WTC11 (cell line): Measurements from ENCODE around the gene SFT2D3. TPM values are rescaled to one million over a fixed set of nuclear protein-coding genes. Genes with fewer than 3 reads are reported as not detected.

Source experiments
- ATAC-seq: fragments of 200-7000 bp; cut with Tn5 transposase; 2 replicates; pipeline ENCODE4 v1.10.0; 2021; ENCODE audit warnings: mild to moderate bottlenecking, moderate library complexity
- CTCF ChIA-PET: fragments of 300-600 bp; sonication (Branson Sonifier 250); formaldehyde crosslinking; loops from one replicate; lab custom pipeline; 2021; ENCODE audit warnings: antibody characterized with exemption; lab: Charles Lee
- POLR2A ChIA-PET: fragments of 350-600 bp; sonication (Branson Sonifier 250); formaldehyde crosslinking; loops from one replicate; lab custom pipeline; 2021; ENCODE audit warnings: antibody characterized with exemption; lab: Charles Lee
- DNase-seq: peaks from one replicate; pipeline ENCODE4 v3.0.0; 2021; ENCODE audit warnings: low spot score
- H3K27ac Mint-ChIP-seq: 2 replicates; pipeline ENCODE4 v1.8.0; 2021; ENCODE audit warnings: mixed read lengths
- H3K27me3 Mint-ChIP-seq: 2 replicates; pipeline ENCODE4 v1.8.0; 2021; ENCODE audit warnings: low read depth, mild to moderate bottlenecking, moderate library complexity, mixed read lengths
- H3K36me3 Mint-ChIP-seq: 2 replicates; pipeline ENCODE4 v1.8.0; 2021; ENCODE audit warnings: mixed read lengths
- H3K4me1 Mint-ChIP-seq: 2 replicates; pipeline ENCODE4 v1.8.0; 2022; ENCODE audit warnings: mixed read lengths
- H3K4me3 Mint-ChIP-seq: 2 replicates; pipeline ENCODE4 v1.8.0; 2021; ENCODE audit warnings: mild to moderate bottlenecking, moderate library complexity, mixed read lengths
- H3K9me3 Mint-ChIP-seq: 2 replicates; pipeline ENCODE4 v1.8.0; 2021; ENCODE audit warnings: mixed read lengths
- ATF1 ChIP-seq: sonication (generic); formaldehyde crosslinking; IDR thresholded peaks from 2 replicates; pipeline ENCODE4 v1.8.1; 2023; ENCODE audit warnings: mild to moderate bottlenecking, moderate library complexity, missing genetic modification reagents
- ATF3 ChIP-seq: sonication (generic); formaldehyde crosslinking; conservative IDR thresholded peaks from 2 replicates; pipeline ENCODE4 v1.8.1; 2022; ENCODE audit warnings: mild to moderate bottlenecking, missing genetic modification reagents
- CDX4 ChIP-seq: fragments of 250-450 bp; sonication (Bioruptor Pico); IDR thresholded peaks from 2 replicates; pipeline ENCODE4 v1.9.0; 2021; ENCODE audit warnings: moderate library complexity, mild to moderate bottlenecking, inconsistent platforms, borderline replicate concordance
- ESRRA ChIP-seq: sonication (generic); formaldehyde crosslinking; IDR thresholded peaks from 2 replicates; pipeline ENCODE4 v1.8.1; 2022; ENCODE audit warnings: mild to moderate bottlenecking, missing genetic modification reagents, borderline replicate concordance
- FOXK1 ChIP-seq: sonication (generic); formaldehyde crosslinking; IDR thresholded peaks from 2 replicates; pipeline ENCODE4 v1.8.0; 2022; ENCODE audit warnings: mild to moderate bottlenecking, moderate library complexity, missing genetic modification reagents
- FOXP4 ChIP-seq: sonication (generic); formaldehyde crosslinking; IDR thresholded peaks from 2 replicates; pipeline ENCODE4 v1.8.0; 2022; ENCODE audit warnings: mild to moderate bottlenecking, missing genetic modification reagents
- IRF2 ChIP-seq: sonication (generic); formaldehyde crosslinking; IDR thresholded peaks from 2 replicates; pipeline ENCODE4 v1.8.0; 2022; ENCODE audit warnings: low read depth, missing genetic modification reagents, borderline replicate concordance
- JUN ChIP-seq: sonication (generic); formaldehyde crosslinking; IDR thresholded peaks from 2 replicates; pipeline ENCODE4 v1.8.0; 2023; ENCODE audit warnings: mild to moderate bottlenecking, missing genetic modification reagents
- KAT7 ChIP-seq: sonication (generic); formaldehyde crosslinking; IDR thresholded peaks from 2 replicates; pipeline ENCODE4 v1.8.1; 2023; ENCODE audit warnings: missing genetic modification reagents, mild to moderate bottlenecking, borderline replicate concordance
- NFATC4 ChIP-seq: fragments of 250-450 bp; sonication (Bioruptor Pico); IDR thresholded peaks from 2 replicates; pipeline ENCODE4 v1.9.0; 2021; ENCODE audit warnings: mild to moderate bottlenecking
- NFE2L1 ChIP-seq: sonication (generic); formaldehyde crosslinking; IDR thresholded peaks from 2 replicates; pipeline ENCODE4 v1.8.1; 2023; ENCODE audit warnings: missing genetic modification reagents
- NFYB ChIP-seq: sonication (generic); formaldehyde crosslinking; conservative IDR thresholded peaks from 2 replicates; pipeline ENCODE4 v1.8.0; 2022; ENCODE audit warnings: low read depth, missing genetic modification reagents
- PRDM15 ChIP-seq: sonication (generic); formaldehyde crosslinking; IDR thresholded peaks from 2 replicates; pipeline ENCODE4 v1.8.0; 2022; ENCODE audit warnings: missing genetic modification reagents
- PRRX2 ChIP-seq: fragments of 250-450 bp; sonication (Bioruptor Pico); IDR thresholded peaks from 2 replicates; pipeline ENCODE4 v1.8.0; 2021; ENCODE audit warnings: mild to moderate bottlenecking
- SP1 ChIP-seq: sonication (generic); formaldehyde crosslinking; conservative IDR thresholded peaks from 2 replicates; pipeline ENCODE4 v1.8.1; 2022; ENCODE audit warnings: missing genetic modification reagents
- STAT6 ChIP-seq: sonication (generic); formaldehyde crosslinking; conservative IDR thresholded peaks from 2 replicates; pipeline ENCODE4 v1.8.1; 2023; ENCODE audit warnings: mild to moderate bottlenecking, low read depth, missing genetic modification reagents, moderate library complexity
- TP53 ChIP-seq: sonication (generic); formaldehyde crosslinking; IDR thresholded peaks from 2 replicates; pipeline ENCODE4 v1.8.1; 2023; ENCODE audit warnings: mild to moderate bottlenecking, missing genetic modification reagents
- ZBTB43 ChIP-seq: sonication (generic); formaldehyde crosslinking; IDR thresholded peaks from 2 replicates; pipeline ENCODE4 v1.8.1; 2023; ENCODE audit warnings: mild to moderate bottlenecking, missing genetic modification reagents
- ZNF219 ChIP-seq: sonication (generic); formaldehyde crosslinking; IDR thresholded peaks from 2 replicates; pipeline ENCODE4 v1.8.0; 2023; ENCODE audit warnings: missing genetic modification reagents, mild to moderate bottlenecking, borderline replicate concordance
- ZNF423 ChIP-seq: fragments of 250-450 bp; sonication (Bioruptor Pico); IDR thresholded peaks from 2 replicates; pipeline ENCODE4 v2.1.2; 2022; ENCODE audit warnings: mild to moderate bottlenecking, moderate library complexity
- ZNF671 ChIP-seq: fragments of 250-450 bp; sonication (Bioruptor Pico); IDR thresholded peaks from 2 replicates; pipeline ENCODE4 v1.8.0; 2021; ENCODE audit warnings: mild to moderate bottlenecking
- total RNA-seq: library from RNA; stranded (reverse); gene quantifications from 3 replicates; pipeline ENCODE4 v1.2.3, GENCODE V29; 2021
- TF ChIP-seq, protein P1 (sequence below): fragments of 250-450 bp; sonication (Bioruptor Pico); IDR thresholded peaks from 2 replicates; pipeline ENCODE4 v1.9.0; 2021; ENCODE audit warnings: mild to moderate bottlenecking
- TF ChIP-seq, protein P2 (sequence below): sonication (generic); formaldehyde crosslinking; IDR thresholded peaks from 2 replicates; pipeline ENCODE4 v1.8.1; 2022; ENCODE audit warnings: low read depth, missing genetic modification reagents, borderline replicate concordance

The SFT2D3 gene
- total RNA-seq, 1 experiment from 2014 or later: 10.5 TPM

GRCh38 chr2:127709336-127709735 lies 8.0 kb downstream of the SFT2D3 start (continued):
- no peak for TF ChIP-seq STAT6 (CRISPR knock-in tag)
- no peak for TF ChIP-seq ESRRA (CRISPR knock-in tag)
- no peak for TF ChIP-seq NFATC4 (CRISPR knock-in tag)

- ATAC-seq: no peak
- Mint-ChIP-seq H3K27ac (no peak overlapping the region), H3K4me3 (no peak overlapping the region), H3K36me3 (peaks cover 37% of the 10 kb centered on the region), H3K4me1 (peaks cover 4% of the 10 kb centered on the region), H3K9me3 (no peaks in the 10 kb centered on the region), H3K27me3 (no peaks in the 10 kb centered on the region)
- POLR2A ChIA-PET: no interaction called here
- CTCF ChIA-PET: no interaction called here
- no peak for DNase-seq
- TF ChIP-seq FOXP4 (no peak), IRF2 (no peak), ZBTB43 (no peak), PRRX2 (CRISPR knock-in tag) (no peak), NFE2L1 (CRISPR knock-in tag) (no peak), ZNF423 (CRISPR knock-in tag) (no peak), ATF1 (no peak), TP53 (no peak), PRDM15 (CRISPR knock-in tag) (no peak)
- TF ChIP-seq, protein P1, sequence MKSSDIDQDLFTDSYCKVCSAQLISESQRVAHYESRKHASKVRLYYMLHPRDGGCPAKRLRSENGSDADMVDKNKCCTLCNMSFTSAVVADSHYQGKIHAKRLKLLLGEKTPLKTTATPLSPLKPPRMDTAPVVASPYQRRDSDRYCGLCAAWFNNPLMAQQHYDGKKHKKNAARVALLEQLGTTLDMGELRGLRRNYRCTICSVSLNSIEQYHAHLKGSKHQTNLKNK (CRISPR knock-in tag): no peak
These were observed 11.7 kb downstream of the SFT2D3 start for GRCh38 chr2:127712999-127713398.

GRCh38 chr2:127713562-127713961 lies 12.3 kb downstream of the SFT2D3 start:
- DNase-seq: no peak
- TF ChIP-seq ATF3 (no peak), ZNF219 (CRISPR knock-in tag) (no peak), CDX4 (no peak), FOXK1 (CRISPR knock-in tag) (no peak), ZNF671 (CRISPR knock-in tag) (no peak), IRF2 (no peak), JUN (CRISPR knock-in tag) (no peak), SP1 (CRISPR knock-in tag) (no peak), KAT7 (CRISPR knock-in tag) (no peak), NFYB (CRISPR knock-in tag) (no peak)
- TF ChIP-seq, protein P2, sequence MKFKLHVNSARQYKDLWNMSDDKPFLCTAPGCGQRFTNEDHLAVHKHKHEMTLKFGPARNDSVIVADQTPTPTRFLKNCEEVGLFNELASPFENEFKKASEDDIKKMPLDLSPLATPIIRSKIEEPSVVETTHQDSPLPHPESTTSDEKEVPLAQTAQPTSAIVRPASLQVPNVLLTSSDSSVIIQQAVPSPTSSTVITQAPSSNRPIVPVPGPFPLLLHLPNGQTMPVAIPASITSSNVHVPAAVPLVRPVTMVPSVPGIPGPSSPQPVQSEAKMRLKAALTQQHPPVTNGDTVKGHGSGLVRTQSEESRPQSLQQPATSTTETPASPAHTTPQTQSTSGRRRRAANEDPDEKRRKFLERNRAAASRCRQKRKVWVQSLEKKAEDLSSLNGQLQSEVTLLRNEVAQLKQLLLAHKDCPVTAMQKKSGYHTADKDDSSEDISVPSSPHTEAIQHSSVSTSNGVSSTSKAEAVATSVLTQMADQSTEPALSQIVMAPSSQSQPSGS (CRISPR knock-in tag): no peak

More at GRCh38 chr2:127713562-127713961, 12.3 kb downstream of the SFT2D3 start:
- H3K36me3 Mint-ChIP-seq: peaks cover 38% of the 10 kb centered on the region
- POLR2A ChIA-PET: no interaction called here
- no peaks in the 10 kb centered on the region for H3K27me3 Mint-ChIP-seq
- H3K9me3 Mint-ChIP-seq: no peaks in the 10 kb centered on the region
- H3K27ac Mint-ChIP-seq: no peak overlapping the region
- H3K4me1 Mint-ChIP-seq: peaks cover 4% of the 10 kb centered on the region
- no peak overlapping the region for H3K4me3 Mint-ChIP-seq
- CTCF ChIA-PET: interaction anchor here (1.1 kb wide), 1 partner anchor 122 kb away, joined by 3 read pairs; no protein-coding TSS in a partner anchor
- no peak for ATAC-seq
